GM10266 (cell line): ENCODE data around the gene AMBN.

ENCODE experiments used
- DNase-seq: peaks from one replicate; pipeline ENCODE4 v3.0.0; 2012; ENCODE audit errors: extremely low spot score
- TF ChIP-seq, protein P1 (sequence below): IDR thresholded peaks from 2 replicates; pipeline ENCODE4 v1.5.1; 2012; ENCODE audit warnings: mild to moderate bottlenecking, low read depth; ENCODE audit not compliant: control insufficient read depth, insufficient read depth; ENCODE audit errors: missing control alignments

The AMBN gene

DNA sequence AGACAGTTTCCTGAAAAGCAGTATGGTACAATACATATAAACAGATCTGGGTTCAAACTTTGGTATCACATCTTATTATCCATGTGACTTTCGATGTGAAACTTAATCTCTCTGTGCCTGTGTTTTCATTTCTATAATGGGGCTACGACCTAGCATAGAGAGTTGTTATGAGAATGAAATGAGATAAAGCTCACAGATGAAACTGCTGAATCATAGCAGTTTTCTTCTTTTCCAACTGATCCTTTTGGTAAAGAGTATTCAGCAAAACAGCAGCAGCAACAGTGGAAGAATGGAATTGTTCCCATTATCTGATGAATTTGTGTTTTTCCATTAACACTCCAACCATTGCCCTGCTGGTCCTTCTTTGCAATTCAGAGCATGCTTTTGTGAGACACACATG is 16.3 kb downstream of the AMBN start:
- TF ChIP-seq, protein P1, sequence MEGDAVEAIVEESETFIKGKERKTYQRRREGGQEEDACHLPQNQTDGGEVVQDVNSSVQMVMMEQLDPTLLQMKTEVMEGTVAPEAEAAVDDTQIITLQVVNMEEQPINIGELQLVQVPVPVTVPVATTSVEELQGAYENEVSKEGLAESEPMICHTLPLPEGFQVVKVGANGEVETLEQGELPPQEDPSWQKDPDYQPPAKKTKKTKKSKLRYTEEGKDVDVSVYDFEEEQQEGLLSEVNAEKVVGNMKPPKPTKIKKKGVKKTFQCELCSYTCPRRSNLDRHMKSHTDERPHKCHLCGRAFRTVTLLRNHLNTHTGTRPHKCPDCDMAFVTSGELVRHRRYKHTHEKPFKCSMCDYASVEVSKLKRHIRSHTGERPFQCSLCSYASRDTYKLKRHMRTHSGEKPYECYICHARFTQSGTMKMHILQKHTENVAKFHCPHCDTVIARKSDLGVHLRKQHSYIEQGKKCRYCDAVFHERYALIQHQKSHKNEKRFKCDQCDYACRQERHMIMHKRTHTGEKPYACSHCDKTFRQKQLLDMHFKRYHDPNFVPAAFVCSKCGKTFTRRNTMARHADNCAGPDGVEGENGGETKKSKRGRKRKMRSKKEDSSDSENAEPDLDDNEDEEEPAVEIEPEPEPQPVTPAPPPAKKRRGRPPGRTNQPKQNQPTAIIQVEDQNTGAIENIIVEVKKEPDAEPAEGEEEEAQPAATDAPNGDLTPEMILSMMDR = no peak
- DNase-seq = no peak

DNA sequence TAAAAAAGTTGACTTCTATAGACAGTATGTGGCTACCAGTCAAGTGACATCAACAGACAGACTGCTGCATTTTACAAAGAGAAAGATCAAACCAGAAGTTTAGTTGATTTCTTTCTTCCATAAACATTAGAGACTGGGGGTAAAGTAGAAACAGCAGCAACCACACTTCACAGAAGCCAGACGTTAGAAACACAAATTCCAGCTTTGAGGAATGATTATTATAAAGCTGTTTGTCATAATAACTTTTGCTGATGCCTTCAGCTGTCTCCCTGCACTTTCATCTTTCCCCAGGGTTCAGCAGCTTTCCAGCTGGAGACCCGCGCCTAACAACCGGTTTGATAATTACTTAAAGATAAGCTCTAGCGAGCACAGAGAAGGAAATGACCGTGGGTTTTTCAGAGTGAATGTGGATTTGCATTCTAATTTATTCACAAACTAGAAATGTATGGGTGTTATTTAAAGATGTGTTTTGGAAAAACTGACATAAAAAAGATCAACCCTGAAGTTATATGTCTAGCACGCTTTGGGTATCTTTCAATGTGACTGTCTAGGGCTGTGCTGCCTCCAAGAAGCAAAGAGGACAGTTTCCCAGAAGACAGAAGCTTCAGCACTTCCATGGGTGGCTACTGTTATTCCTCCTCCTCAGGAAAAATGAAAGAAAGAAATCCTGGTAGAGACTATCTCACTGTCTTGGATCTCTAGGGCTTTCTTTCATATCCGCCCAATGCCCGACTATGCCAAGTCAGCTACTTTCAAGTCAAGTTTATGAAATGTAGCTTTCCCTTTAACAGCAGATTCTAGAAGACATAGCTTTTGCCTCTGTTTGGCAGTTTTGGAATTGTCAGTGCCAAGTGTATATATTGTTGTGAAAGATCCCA is 21.5 kb downstream of the AMBN start:
- TF ChIP-seq, protein P1 = no peak

DNA sequence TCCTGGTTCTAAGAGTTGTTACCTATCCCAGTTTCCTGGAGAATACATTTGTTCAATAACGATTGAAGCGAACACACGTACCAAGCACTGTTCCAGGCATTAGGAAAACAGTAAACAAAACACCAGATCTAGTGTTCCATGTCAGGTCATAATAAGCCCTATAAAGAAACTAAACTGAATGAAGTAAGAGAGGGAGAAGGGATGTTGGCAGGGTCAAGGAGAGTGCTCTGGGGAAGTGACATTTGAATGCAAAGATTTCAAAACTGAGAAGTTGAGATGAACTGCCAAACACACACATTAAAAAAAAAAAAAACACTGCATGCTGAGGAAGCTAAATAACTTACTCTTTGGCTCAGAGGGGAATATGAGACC is 22.1 kb downstream of the AMBN start:
- TF ChIP-seq, protein P1 = no peak
- no peak for DNase-seq

More for the DNA sequence above, 21.5 kb downstream of the AMBN start:
- no peak for DNase-seq

DNA sequence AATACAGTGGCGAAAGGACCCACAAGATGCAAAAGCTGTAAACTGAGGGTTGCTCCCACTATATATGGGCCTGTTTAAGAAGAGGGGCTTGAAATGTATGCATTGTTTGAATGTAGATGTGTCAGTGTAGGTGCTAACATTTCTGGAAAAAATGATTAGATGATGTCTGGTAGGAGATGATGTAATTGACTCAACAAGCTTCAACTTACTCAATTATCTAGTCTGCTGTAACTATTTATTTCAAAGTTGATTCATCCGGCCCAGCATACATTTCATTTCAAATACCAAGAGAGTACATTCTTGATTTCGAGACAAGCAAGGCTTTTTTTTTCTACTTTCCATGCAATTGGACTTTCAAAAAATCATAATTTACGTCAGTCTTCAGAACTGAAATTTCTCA is 27.2 kb downstream of the AMBN start:
- DNase-seq = no peak
- TF ChIP-seq, protein P1 = no peak

DNA sequence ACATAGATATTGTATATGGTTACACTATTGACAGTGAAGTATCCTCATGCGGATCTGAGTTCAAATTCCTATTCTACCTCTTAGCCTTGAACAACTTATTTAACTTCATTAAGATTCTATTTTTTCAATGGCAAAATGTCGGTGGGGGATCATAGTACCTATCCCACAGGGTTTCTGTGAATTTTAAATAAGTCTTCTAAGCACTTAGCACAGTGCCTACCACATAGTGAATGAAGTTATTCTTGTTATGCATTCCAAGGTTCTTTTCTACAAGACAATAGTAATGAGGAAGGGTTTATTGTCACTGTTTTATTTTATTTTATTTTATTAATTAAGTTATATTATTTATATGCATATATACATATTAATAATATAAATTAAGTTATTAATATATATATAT is 27.7 kb downstream of the AMBN start:
- TF ChIP-seq, protein P1 = no peak
- no peak for DNase-seq

DNA sequence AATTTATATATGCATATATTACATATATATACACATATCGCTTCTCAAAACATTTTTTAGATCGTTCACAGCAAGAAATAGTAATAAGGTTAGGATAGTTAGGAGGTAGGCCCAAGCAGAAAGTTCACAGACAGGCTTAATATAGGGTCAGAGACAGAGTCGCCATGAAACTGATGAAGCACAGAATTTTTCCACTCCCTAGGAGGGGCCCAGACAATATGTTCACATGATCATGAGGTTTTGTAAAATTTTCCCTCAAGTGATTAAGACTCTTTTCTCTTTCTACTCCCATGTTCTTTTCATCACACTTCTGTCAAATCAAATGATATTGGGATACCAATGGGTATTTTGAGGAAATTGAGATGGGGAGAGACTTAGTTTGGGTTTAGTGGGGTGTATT is 31.3 kb downstream of the AMBN start:
- TF ChIP-seq, protein P1 = no peak
- DNase-seq = no peak

DNA sequence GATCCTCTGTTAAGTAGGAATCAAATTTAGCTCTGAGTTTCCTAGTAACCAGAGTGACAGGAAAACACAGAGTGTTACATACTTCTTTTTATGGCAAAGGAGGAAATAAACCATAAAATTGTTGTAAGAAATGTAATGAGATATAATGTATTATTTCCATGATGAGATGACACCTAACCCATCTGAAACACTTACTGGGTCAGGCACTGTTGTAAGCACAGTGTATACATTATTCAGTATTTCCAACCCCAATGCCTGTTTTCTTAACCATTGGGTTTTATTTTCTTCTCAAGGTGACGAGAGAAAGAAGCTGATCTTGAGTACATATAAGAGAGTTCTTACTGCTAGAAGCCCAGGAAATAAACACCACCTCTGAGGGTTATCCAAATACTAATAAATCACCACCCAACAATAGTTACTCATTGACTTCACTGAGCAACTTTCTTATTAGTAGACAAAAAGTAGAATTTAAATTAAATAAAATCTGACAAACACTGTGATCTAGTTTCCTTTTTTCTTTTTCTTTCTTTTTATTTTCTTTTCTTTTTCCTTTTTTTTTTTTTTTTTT is 32.3 kb downstream of the AMBN start:
- no peak for DNase-seq
- TF ChIP-seq, protein P1 = no peak
